GM12878 (cell line): Measurements from ENCODE around the gene SORCS2. TPM values are rescaled to one million over a fixed set of nuclear protein-coding genes. Genes with fewer than 3 reads are reported as not detected.

ENCODE experiments used
- ATAC-seq: fragments of 200-7000 bp; cut with Tn5 transposase; 3 replicates; pipeline ENCODE4 v1.9.1; 2020; ENCODE audit warnings: mild to moderate bottlenecking, moderate library complexity
- BruUV-seq: library from RNA; stranded (reverse); fragments of 400-500 nt; replicated peaks from 2 replicates; lab custom pipeline; 2021; lab: Mats Ljungman, UMichigan
- CTCF ChIA-PET: fragments of 300-600 bp; sonication (Branson Sonifier 250); formaldehyde crosslinking; extraction: SDS; loops from one replicate; lab custom pipeline; 2021; ENCODE audit warnings: inconsistent platforms; lab: Yijun Ruan, JAX
- POLR2A ChIA-PET: fragments of 350-600 bp; formaldehyde crosslinking; extraction: SDS; loops from one replicate; lab custom pipeline; 2021; ENCODE audit warnings: inconsistent platforms; lab: Charles Lee
- RAD21 ChIA-PET: fragments of 300-600 bp; sonication (Branson Sonifier 250); formaldehyde crosslinking; loops from one replicate; lab custom pipeline; 2023; ENCODE audit warnings: antibody characterized with exemption; ENCODE audit not compliant: unreplicated experiment; lab: Charles Lee
- SMC1A ChIA-PET: fragments of 300-600 bp; sonication (Branson Sonifier 250); formaldehyde crosslinking; loops from one replicate; lab custom pipeline; 2023; ENCODE audit not compliant: unreplicated experiment, uncharacterized antibody; lab: Charles Lee
- DNase-seq: peaks from one replicate; pipeline ENCODE4 v3.0.0-alpha.2; 2011; ENCODE audit warnings: low read depth, low spot score
- FAIRE-seq: peaks from 3 replicates; lab custom pipeline; 2011; peaks lifted over from hg19 to GRCh38; lab: Jason Lieb, UNC
- H2AFZ ChIP-seq: 2 replicates; pipeline ENCODE4 v1.6.0; 2011; ENCODE audit warnings: low read depth, low read length, control low read depth; ENCODE audit not compliant: control insufficient read depth
- H3K27ac ChIP-seq: 2 replicates; pipeline ENCODE4 v1.5.1; 2011; ENCODE audit warnings: control low read depth; ENCODE audit not compliant: control insufficient read depth, insufficient read depth
- H3K27me3 ChIP-seq, 2 experiments: replicated peaks in 1 of 2; 2 replicates each; pipeline versions ENCODE4 v1.6.0 to v1.6.1; 2011; ENCODE audit warnings: low read length in 1 of 2; ENCODE audit not compliant: control insufficient read depth in 2 of 2, insufficient read depth in 2 of 2
- H3K36me3 ChIP-seq, 2 experiments: 2 replicates each; pipeline ENCODE4 v1.5.1; 2011; ENCODE audit warnings: low read length in 1 of 2; ENCODE audit not compliant: control insufficient read depth in 2 of 2, insufficient read depth in 2 of 2
- H3K4me1 ChIP-seq: 2 replicates; pipeline ENCODE4 v1.6.1; 2011; ENCODE audit warnings: mild to moderate bottlenecking, low read length, moderate library complexity, mixed read lengths; ENCODE audit not compliant: control insufficient read depth, insufficient read depth
- H3K4me2 ChIP-seq: 2 replicates; pipeline ENCODE4 v1.6.0; 2011; ENCODE audit warnings: control low read depth; ENCODE audit not compliant: control insufficient read depth, insufficient read depth
- H3K4me3 ChIP-seq: fragments of 200-600 bp; sonication (generic); 2 replicates; pipeline ENCODE4 v1.5.1; 2016
- H3K79me2 ChIP-seq: 2 replicates; pipeline ENCODE4 v1.6.0; 2011; ENCODE audit warnings: low read length; ENCODE audit not compliant: control insufficient read depth, insufficient read depth
- H3K9ac ChIP-seq: 2 replicates; pipeline ENCODE4 v1.8.0; 2011; ENCODE audit warnings: low read length, control low read depth, mixed read lengths; ENCODE audit not compliant: control insufficient read depth, insufficient read depth
- H3K9me3 ChIP-seq: replicated peaks from 3 replicates; pipeline ENCODE4 v1.5.1; 2011; ENCODE audit warnings: mild to moderate bottlenecking, low read length; ENCODE audit not compliant: control insufficient read depth, insufficient read depth
- H4K20me1 ChIP-seq: 2 replicates; pipeline ENCODE4 v1.6.0; 2011; ENCODE audit not compliant: control insufficient read depth, insufficient read depth
- BHLHE40 ChIP-seq, 2 experiments: fragments of 450-650 bp in 1 of 2; IDR thresholded peaks; 2 replicates each; pipeline ENCODE4 v1.6.1; 2011 to 2017; ENCODE audit warnings: low read depth in 2 of 2, borderline replicate concordance in 1 of 2, improper control_type of control experiment in 1 of 2, low read length in 1 of 2, mild to moderate bottlenecking in 1 of 2
- IKZF1 ChIP-seq: fragments of 450-650 bp; conservative IDR thresholded peaks from 2 replicates; pipeline ENCODE4 v1.6.1; 2017; ENCODE audit warnings: antibody characterized with exemption, mild to moderate bottlenecking
- IKZF2 ChIP-seq, 2 experiments: fragments of 450-650 bp; IDR thresholded peaks; 2 replicates each; pipeline ENCODE4 v1.6.1; 2017; ENCODE audit warnings: mild to moderate bottlenecking in 2 of 2, moderate library complexity in 2 of 2
- IRF3 ChIP-seq: fragments of 450-650 bp; IDR thresholded peaks from 2 replicates; pipeline ENCODE4 v1.6.1; 2014; ENCODE audit warnings: mild to moderate bottlenecking
- RELB ChIP-seq: fragments of 450-650 bp; IDR thresholded peaks from 2 replicates; pipeline ENCODE4 v1.6.1; 2017; ENCODE audit warnings: low read depth, mild to moderate bottlenecking, moderate library complexity
- SKIL ChIP-seq: fragments of 450-650 bp; IDR thresholded peaks from 2 replicates; pipeline ENCODE4 v1.6.1; 2017; ENCODE audit warnings: mild to moderate bottlenecking, low read depth, inconsistent platforms; ENCODE audit not compliant: poor library complexity, severe bottlenecking
- SRF ChIP-seq, 2 experiments: IDR thresholded peaks; 2 replicates each; pipeline ENCODE4 v1.6.1; 2011; ENCODE audit warnings: low read depth in 2 of 2, low read length in 2 of 2, mild to moderate bottlenecking in 1 of 2, moderate library complexity in 1 of 2
- SUZ12 ChIP-seq: fragments of 200-600 bp; sonication (generic); IDR thresholded peaks from one replicate; pipeline ENCODE4 v1.6.1; 2018; ENCODE audit warnings: antibody characterized with exemption, mild to moderate bottlenecking; ENCODE audit not compliant: unreplicated experiment
- ZBED1 ChIP-seq: IDR thresholded peaks from 2 replicates; pipeline ENCODE4 v1.6.1; 2016; ENCODE audit warnings: borderline replicate concordance
- WGBS: methylation state at CpG from one replicate; pipeline ENCODE4 v1.1.6; 2016; ENCODE audit warnings: low lambda C conversion rate; ENCODE audit not compliant: insufficient replicate concordance, insufficient coverage; ENCODE audit errors: missing lambda C conversion rate; 5-methylcytosine and 5-hydroxymethylcytosine counted together
- in situ Hi-C: fragments of 300-500 bp; cut with MboI; formaldehyde crosslinking; loops from 9 replicates; pipeline ENCODE4 v1.14.3; 2018; ENCODE audit warnings: mixed read lengths
- intact Hi-C: fragments of 100-400 bp; cut with micrococcal nuclease; formaldehyde crosslinking; loops from one replicate; pipeline ENCODE4 v1.14.2; 2022; ENCODE audit not compliant: unreplicated experiment
- polyA plus RNA-seq, 11 experiments: library from polyadenylated mRNA; depleted of rRNA in 4 of 11; unstranded in 6 of 11; stranded (reverse) in 5 of 11; fragments of >200 nt; fragmentation: Nextera tagmentation in 4 of 11; fragmentation: Illumina TruSeq in 1 of 11; extraction: Ambion mirVana in 4 of 11; extraction: Trizol in 1 of 11; gene quantifications; 1 replicate in 1 of 11; 2 replicates in 10 of 11; pipeline versions ENCODE4 v1.2.1 to v1.2.3, GENCODE V29; 2011 to 2016; ENCODE audit warnings: inconsistent platforms in 2 of 11, missing spikeins in 2 of 11, low read depth in 1 of 11
- total RNA-seq, 4 experiments: library from RNA; depleted of rRNA in 3 of 4; stranded (reverse); fragments of >200 nt in 3 of 4; fragmentation: Illumina TruSeq in 1 of 4; extraction: Trizol in 1 of 4; gene quantifications; 2 replicates each; pipeline versions ENCODE4 v1.2.1 to v1.2.3, GENCODE V29; 2013 to 2021

SORCS2 gene
- total and polyA plus RNA-seq, 10 of the 15 experiments (the other 5 are each of a cell fraction or from before 2014, with no cell fraction given) = 0.01 to 0.15 (median 0.05) TPM; not detected in 5

- Histone ChIP-seq H3K9me3 (no peaks in the 10 kb centered on the region), H3K4me1 (no peaks in the 10 kb centered on the region)
- SMC1A ChIA-PET = no interaction called here
These were observed 174.6 kb downstream of the SORCS2 start for GRCh38 chr4:7366954-7367353.

GRCh38 chr4:7367406-7367805, 175.1 kb downstream of the SORCS2 start:
- POLR2A ChIA-PET = no interaction called here
- RAD21 ChIA-PET = interaction anchor here (0.6 kb wide), 1 partner anchor 234 kb away, joined by 4 read pairs; no protein-coding TSS in a partner anchor
- Histone ChIP-seq H3K79me2 (no peaks in the 10 kb centered on the region), H3K9me3 (no peaks in the 10 kb centered on the region), H3K36me3 (no peaks in the 10 kb centered on the region), H3K4me1 (no peaks in the 10 kb centered on the region), H2AFZ (no peak overlapping the region), H3K9ac (no peak overlapping the region), H3K4me2 (no peak overlapping the region), H3K27me3 (no peaks in the 10 kb centered on the region), H4K20me1 (no peaks in the 10 kb centered on the region), H3K27ac (no peak overlapping the region), H3K4me3 (no peak overlapping the region)
- SMC1A ChIA-PET = no interaction called here
- DNase-seq (no peak), ATAC-seq (no peak), FAIRE-seq (no peak)
- in situ Hi-C loops (no loop called here), intact Hi-C loops (no loop called here)
- WGBS = 50% methylated on average over 13 of the region's 13 CpGs
- CTCF ChIA-PET = no interaction called here
- BruUV-seq = no TSS peak
- TF ChIP-seq IRF3 = no peak
- no peak for TF ChIP-seq IKZF1
- no peak for TF ChIP-seq SKIL
- TF ChIP-seq SUZ12 = no peak
- no peak for TF ChIP-seq IKZF2 (IDR thresholded peaks at IDR 0.05)
- no peak for TF ChIP-seq ZBED1

More at GRCh38 chr4:7366954-7367353, 174.6 kb downstream of the SORCS2 start:
- intact Hi-C loops (no loop called here), in situ Hi-C loops (no loop called here)
- FAIRE-seq (no peak), DNase-seq (no peak), ATAC-seq (no peak)
- Histone ChIP-seq H3K79me2 (no peaks in the 10 kb centered on the region), H3K9ac (no peak overlapping the region), H3K36me3 (no peaks in the 10 kb centered on the region), H3K4me3 (no peak overlapping the region), H2AFZ (no peak overlapping the region), H3K27me3 (no peaks in the 10 kb centered on the region), H3K27ac (no peak overlapping the region), H4K20me1 (no peaks in the 10 kb centered on the region), H3K4me2 (no peak overlapping the region)
- TF ChIP-seq RELB (no peak), SRF (IDR thresholded peaks at IDR 0.05; ENCODE audit: low read depth in 2 of 2, low read length in 2 of 2) (no peak), BHLHE40 (IDR thresholded peaks at IDR 0.05; ENCODE audit: borderline replicate concordance in 1 of 2, low read depth in 2 of 2, low read length in 1 of 2) (no peak)
- WGBS = 15% methylated on average over 7 of the region's 7 CpGs
- RAD21 ChIA-PET = no interaction called here
- no TSS peak for BruUV-seq
- CTCF ChIA-PET = interaction anchor here (0.7 kb wide), 1 partner anchor 493 kb away, joined by 3 read pairs; no protein-coding TSS in a partner anchor
- POLR2A ChIA-PET = no interaction called here
